CD4-positive, alpha-beta T cell treated with Interleukin-6 for 4 hours (primary cell): ENCODE results near the gene FOXM1.
"Not testable (repeated sequence)": the region's sequence is repeated elsewhere in the genome, so short reads cannot be mapped to it uniquely, and the experiment has no call there.

Experiments
- DNase-seq: peaks from one replicate; pipeline ENCODE4 v3.0.0-alpha.2; 2020; ENCODE audit warnings: mixed read lengths

Gene FOXM1

GRCh38 chr12:2877953-2878732 lies 1.2 kb upstream of the FOXM1 start:
- DNase-seq: peak; percentile 13

- no peak for DNase-seq
Measured at GRCh38 chr12:2876431-2877046, 435 bp downstream of the FOXM1 start.

- not testable (repeated sequence) for DNase-seq
Measured at GRCh38 chr12:2868986-2869632, 7.9 kb downstream of the FOXM1 start.

- DNase-seq: no peak
Measured at GRCh38 chr12:2864198-2864597, 12.8 kb downstream of the FOXM1 start.

- DNase-seq: not testable (repeated sequence)
Measured at GRCh38 chr12:2863402-2863801, 13.6 kb downstream of the FOXM1 start.

- DNase-seq: no peak
Measured at GRCh38 chr12:2862876-2863275, 14.1 kb downstream of the FOXM1 start.

- no peak for DNase-seq
Measured at GRCh38 chr12:2860170-2860569, 16.8 kb downstream of the FOXM1 start.

GRCh38 chr12:2858944-2859421 lies 18.0 kb downstream of the FOXM1 start:
- DNase-seq: no peak

GRCh38 chr12:2858334-2858733 lies 18.6 kb downstream of the FOXM1 start:
- DNase-seq: no peak

- DNase-seq: no peak
Measured at GRCh38 chr12:2857576-2857975, 19.4 kb downstream of the FOXM1 start.

- DNase-seq: no peak
Measured at GRCh38 chr12:2857021-2857431, 19.9 kb downstream of the FOXM1 start, which contains the start of gene TEX52. Gene TEX52 (minus strand): TSS chr12:2857039. CDS start chr12:2857026, 13 bp downstream.

- DNase-seq: no peak
Measured at GRCh38 chr12:2856051-2856450, 20.9 kb downstream of the FOXM1 start.

GRCh38 chr12:2855546-2855945 lies 21.4 kb downstream of the FOXM1 start:
- no peak for DNase-seq

GRCh38 chr12:2854669-2855453 lies 22.1 kb downstream of the FOXM1 start:
- DNase-seq: no peak

- peak; percentile 60 for DNase-seq
Measured at GRCh38 chr12:2853626-2854025, 23.3 kb downstream of the FOXM1 start.

GRCh38 chr12:2851931-2852330 lies 25.0 kb downstream of the FOXM1 start:
- DNase-seq: no peak

- DNase-seq: no peak
Measured at GRCh38 chr12:2845280-2845679, 31.7 kb downstream of the FOXM1 start.

GRCh38 chr12:2844786-2845185 lies 32.2 kb downstream of the FOXM1 start:
- DNase-seq: no peak

- DNase-seq: no peak
Measured at GRCh38 chr12:2842948-2843347, 34.0 kb downstream of the FOXM1 start.

- DNase-seq: no peak
Measured at GRCh38 chr12:2841056-2841650, 35.8 kb downstream of the FOXM1 start.

GRCh38 chr12:2836574-2836973 lies 40.4 kb downstream of the FOXM1 start:
- no peak for DNase-seq

GRCh38 chr12:2835691-2836403 lies 41.1 kb downstream of the FOXM1 start:
- DNase-seq: no peak
